Suppressor macrophage treated with lipopolysaccharide for 4 hours (primary cell): ENCODE results near the gene SENP5.
"Not testable (repeated sequence)": the region's sequence is repeated elsewhere in the genome, so short reads cannot be mapped to it uniquely, and the experiment has no call there.

Experiments used
- DNase-seq: peaks from one replicate; pipeline ENCODE4 v3.0.0-alpha.2; 2020

The SENP5 gene, protein sequence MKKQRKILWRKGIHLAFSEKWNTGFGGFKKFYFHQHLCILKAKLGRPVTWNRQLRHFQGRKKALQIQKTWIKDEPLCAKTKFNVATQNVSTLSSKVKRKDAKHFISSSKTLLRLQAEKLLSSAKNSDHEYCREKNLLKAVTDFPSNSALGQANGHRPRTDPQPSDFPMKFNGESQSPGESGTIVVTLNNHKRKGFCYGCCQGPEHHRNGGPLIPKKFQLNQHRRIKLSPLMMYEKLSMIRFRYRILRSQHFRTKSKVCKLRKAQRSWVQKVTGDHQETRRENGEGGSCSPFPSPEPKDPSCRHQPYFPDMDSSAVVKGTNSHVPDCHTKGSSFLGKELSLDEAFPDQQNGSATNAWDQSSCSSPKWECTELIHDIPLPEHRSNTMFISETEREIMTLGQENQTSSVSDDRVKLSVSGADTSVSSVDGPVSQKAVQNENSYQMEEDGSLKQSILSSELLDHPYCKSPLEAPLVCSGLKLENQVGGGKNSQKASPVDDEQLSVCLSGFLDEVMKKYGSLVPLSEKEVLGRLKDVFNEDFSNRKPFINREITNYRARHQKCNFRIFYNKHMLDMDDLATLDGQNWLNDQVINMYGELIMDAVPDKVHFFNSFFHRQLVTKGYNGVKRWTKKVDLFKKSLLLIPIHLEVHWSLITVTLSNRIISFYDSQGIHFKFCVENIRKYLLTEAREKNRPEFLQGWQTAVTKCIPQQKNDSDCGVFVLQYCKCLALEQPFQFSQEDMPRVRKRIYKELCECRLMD

DNA sequence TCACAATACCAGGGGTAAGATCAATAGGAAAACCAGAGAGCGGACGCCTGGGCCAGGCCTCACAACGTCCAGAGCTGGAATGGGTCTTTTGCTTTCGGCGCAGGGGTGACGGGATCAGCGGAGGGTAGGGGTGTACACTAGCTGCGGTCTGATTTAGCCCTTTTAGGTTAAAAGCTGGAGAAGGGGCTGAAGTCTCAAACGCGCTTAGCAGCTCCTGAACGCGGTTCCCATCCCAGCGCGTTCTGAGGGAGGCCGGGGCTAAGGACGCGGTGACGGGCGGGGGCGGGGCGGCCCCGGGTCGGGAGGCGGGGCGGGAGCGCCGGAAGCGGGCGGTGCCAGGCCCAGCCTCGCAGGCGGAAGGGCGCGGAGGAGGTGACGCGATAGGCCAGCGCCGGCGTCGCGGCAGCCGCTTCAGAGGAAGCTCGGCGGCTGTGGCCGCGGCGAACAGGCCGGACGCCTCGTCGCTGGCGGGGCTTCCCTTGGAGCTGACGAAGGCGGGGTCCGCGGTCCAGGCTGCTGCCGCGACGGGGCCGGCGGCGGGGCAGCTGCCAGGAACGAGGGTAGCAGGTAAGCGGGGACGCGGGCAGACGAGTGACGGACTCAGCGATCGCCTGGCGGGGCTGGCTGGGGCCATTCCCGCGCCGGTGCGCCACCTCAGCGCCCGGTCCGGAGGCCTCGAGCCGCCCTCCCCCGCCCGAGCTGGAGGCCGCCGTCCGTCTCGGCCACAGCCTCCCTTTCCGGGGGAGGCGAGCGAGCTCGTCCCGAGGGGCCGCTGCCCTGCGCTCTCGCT lies at the start of gene SENP5:
SENP5 (plus strand) TSS at position 414 of the 790 bp plus-strand sequence. CDS start 17,262 bp downstream, outside the sequence.
- DNase-seq, result peak; percentile 97

DNA sequence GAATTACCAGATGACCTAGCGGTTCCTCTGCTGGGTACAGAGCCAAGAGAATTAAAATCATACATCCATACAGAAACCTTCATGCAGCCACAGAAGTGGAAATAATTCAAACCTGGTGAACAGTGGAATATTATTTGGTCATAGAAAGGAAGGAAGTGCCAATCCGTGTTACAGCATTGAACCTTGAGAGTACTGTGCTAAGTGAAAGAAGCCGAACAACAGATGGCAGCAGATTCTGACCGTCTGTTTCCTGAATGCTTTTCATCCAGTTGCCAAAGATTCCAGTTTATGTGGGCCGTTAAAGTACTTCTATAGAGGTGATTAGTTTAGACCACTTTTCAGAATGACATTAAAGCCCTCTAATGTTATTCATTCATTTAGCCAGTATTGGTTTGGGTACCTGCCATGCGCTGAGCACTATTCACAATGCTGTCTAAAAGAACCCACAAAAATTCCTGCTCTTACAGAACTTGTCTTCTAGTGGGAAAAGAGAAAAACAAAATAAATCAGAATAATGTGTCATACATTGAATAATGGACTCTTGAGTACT lies 45.8 kb upstream of the SENP5 start:
- DNase-seq, result no peak

DNA sequence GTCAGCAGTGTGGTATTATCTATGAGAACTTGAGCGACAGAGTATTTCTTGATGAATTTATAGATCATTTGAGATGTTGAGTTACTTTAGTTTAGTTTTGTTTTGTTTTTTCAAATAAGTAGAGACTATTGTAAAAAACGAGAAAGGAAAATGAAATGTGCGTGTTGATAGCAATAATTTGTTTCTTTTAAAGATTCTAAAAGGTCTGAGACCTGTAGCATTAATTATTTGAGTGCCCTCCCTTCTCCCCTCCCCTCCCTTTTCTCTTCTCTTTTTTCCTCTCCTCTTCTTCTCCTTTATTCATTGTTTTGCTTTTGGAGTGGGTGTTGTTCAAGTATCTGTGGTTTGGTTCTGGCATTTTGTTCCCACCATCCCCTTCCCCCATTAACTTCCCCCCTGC lies 38.1 kb upstream of the SENP5 start:
- DNase-seq, result not testable (repeated sequence)

DNA sequence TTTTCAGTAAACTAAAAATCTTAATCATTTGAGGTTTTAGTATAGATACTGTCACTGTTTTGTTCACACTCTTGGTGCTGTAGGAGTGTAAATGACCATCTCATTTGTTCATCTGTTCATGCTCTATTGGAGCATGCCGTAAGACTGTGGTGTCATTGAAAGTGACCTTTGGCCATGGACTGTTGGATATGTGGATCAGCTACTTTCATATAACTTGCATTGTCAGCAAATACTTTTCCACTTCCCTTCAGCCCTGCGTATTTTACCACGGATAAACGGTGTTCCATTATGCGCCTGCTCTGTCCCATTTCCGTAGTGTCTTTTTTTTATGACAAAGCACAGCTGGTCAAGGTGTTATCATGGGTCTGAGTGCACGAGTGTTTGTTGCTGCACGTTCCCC lies 32.6 kb upstream of the SENP5 start:
- peak; percentile 8 for DNase-seq

DNA sequence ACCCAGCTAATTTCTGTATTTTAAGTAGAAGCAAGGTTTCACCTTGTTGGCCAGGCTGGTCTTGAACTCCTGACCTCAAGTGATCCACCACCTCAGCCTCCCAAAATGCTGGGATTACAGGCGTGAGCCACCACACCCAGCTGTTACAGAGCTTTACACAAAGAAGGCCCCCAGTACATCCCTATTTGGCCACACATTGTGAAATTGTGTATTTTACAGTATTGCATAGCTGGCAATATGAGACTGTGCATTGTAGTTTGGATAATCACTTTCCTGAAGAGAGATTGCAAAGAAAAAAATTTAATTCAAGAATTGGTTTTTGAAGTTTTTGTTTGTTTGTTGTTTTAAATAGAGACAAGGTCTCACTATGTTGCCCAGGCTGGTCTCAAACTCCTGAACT lies 31.1 kb upstream of the SENP5 start:
- peak; percentile 38 for DNase-seq

DNA sequence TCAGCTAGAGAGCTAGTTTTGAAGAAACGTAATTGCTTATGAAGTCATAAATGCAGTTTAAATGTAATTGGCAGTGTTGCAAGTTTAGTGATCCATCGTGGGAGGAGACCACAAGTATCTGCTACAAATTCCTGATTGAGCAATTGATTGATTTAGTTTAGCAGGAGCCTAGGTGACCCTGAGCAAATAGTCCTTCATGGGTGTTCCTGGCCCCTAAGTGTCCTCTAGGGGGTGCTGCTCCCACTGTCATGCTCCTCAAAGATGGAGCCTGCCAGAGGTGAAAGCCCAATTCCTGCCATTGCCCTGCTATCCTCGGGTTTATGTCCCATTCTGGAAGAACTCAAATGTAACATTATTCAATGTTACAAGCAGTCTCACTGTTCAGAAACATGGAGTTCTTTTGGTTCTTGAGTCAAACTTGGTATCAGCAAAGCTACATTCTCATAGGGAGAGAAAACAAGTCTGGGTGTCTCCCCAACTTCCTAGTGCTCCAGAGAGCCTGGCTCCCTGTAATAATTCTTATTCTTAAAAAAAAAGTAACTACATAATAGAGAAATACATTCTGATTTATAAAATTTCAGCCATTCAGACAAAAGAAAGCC lies 29.8 kb upstream of the SENP5 start:
- DNase-seq, result peak; percentile 74

DNA sequence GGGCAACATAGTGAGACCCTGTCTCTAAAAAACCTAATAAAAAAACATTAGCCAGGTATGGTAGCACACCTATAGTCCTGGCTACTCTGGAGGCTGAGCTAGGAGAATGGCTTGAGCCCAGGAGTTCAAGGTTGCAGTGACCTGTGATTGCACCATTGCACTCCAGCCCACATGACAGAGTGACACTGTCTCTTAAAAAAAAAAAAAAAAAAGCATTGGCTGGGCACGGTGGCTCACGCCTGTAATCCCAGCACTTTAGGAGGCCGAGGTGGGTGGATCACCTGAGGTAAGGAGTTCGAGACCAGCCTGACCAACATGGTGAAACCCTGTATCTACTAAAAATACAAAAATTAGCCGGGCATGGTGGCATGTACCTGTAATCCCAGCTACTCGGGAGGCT lies 28.4 kb upstream of the SENP5 start:
- not testable (repeated sequence) for DNase-seq

DNA sequence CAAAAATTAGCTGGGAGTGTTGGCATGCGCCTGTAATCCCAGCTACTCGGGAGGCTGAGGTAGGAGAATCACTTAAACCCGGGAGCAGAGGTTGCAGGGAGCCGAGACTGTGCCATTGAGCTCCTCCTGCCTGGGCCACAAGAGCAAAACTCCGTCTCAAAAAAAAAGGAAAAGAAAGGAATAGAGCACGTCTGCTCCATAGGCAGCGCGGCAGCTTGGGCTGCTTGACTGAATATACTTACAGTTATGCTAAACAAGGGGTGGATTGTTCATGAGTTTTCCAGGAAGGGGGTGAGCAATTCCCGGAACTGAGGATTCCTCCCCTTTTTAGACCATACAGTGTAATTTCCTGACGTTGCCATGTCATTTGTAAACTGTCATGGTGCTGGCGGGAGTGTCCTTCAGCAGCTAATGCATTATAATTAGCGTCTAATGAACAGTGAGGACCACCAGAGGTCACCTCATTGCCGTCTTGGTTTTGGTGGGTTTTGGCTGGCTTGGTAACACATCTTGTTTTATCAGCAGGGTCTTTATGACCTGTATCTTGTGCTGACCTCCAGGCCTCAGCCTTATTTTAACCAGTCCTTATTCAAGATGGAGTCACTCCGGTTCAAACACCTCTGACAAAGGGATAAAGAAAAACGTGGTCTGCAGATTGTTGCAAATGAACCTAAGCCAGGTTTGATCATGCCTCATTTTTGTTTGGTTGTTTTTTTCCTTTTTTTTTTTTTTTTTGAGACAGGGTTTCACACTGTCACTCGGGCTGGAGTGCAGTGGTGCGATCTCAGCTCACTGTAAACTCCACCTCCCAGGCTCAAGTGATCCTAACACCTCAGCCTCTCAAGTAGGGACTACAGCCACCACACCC lies 24.9 kb upstream of the SENP5 start:
- DNase-seq, result no peak

DNA sequence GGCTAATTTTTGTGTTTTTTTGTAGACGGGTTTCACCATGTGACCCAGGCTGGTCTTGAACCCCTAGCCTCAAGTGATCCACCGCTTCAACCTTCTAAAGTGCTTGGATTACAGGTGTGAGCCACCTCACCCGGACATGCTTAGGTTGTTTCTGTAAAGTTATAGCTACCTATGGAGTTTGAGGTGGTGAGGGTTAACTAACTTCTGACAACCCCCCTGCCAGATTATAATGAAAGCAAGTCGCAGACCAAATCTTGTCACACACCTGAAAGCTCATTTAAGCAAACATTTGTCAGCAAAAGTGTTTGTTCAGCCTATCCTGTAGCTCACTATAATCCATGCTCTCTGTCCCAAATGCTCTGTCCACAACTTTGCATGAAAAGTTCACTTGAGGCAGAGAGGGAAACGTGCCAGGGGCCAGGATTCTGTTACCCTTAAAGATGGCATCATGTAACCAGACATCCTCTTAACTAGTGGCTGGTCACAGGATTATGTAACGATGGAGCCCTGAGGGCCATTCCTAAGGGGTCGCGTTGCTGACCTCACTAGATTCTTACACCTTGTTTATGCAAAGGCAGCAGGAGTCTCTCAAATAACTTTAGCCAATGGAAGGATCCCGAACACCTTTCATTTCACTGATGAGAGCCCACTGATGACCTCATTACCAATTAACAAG lies 24.1 kb upstream of the SENP5 start:
- no peak for DNase-seq

DNA sequence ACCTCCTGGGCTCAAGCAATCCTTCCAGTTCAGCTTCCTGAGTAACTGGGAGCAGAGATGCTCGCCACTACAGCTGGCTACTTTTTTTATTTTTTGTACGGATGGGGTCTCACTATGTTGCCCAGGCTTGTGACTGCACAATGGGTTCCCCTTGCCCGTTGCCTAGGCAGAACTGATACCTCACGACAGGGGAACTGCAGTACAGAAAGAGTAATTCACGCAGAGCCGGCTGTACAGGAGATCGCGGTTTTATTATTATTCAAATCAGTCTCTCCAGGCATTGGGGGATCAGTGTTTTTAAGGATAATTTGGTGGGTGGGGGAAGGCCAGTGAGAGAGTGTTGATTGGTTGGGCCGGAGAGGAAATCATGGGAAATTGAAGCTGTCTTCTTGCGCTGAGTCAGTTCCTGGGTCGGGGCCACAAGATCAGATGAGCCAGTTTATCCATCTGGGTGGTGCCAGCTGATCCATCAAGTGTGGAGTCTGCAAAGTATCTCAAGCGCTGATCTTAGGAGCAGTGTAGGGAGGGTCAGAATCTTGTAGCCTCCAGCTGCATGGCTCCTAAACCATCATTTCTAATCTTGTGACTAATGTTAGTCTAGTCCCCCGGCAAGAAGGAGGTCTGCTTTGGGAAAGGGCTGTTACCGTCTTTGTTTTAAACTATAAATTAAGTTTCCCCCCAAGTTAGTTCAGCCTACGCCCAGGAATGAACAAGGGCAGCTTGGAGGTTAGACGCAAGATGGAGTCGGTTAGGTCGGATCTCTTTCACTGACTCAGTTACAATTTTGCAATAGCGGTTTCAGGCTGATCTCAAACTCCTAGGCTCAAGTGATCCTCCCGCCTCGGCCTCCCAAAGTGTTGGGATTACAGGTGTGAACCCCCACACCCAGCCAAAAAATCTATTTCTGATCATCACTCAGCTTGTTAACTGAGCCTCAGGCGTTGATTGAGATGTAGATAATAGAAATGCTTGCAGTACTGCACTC lies 23.2 kb upstream of the SENP5 start:
- DNase-seq, result not testable (repeated sequence)

DNA sequence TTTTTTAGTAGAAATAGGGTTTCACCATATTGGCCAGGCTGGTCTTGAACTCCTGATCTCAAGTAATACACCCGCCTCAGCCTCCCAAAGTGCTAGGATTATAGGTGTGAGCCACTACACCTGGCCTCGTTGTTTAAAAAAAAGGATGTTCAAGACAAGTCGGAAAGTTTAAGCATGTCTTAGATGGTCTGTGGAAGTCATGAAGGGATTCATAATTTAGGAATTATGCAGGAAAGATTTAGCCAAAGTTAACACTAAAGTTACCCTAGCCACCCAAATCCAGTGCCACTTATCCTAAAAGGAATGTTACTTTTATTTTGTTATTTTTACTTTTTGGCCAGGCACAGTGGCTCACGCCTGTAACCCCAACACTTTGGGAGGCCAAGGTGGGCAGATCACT lies 19.3 kb upstream of the SENP5 start:
- not testable (repeated sequence) for DNase-seq

DNA sequence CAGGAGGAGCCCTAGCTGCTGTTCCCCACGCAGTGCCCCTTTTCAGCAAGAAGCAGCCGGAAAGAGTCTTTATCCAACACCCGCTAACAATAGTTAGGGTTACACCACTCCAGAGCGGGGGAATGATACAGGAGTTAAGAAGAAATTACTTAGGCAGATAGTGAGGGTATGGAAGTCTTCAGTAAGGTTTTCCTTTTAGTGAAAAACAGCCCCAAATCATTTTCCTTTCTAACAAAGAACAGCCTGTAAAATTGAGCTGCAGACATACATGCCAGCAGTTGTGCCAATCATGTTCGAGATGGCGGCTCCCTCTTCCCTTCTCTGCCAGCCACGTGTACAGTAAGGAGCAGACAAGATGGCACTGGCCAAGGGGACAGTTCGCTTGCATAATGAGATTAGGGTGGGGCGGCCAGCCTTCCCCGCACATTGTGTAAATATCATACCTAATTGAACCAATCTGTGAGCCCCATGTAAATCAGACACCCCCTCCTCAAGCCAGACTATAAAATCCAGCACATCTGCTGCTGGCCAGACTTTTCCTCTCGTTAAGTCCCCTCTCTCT lies 18.5 kb upstream of the SENP5 start:
- no peak for DNase-seq

DNA sequence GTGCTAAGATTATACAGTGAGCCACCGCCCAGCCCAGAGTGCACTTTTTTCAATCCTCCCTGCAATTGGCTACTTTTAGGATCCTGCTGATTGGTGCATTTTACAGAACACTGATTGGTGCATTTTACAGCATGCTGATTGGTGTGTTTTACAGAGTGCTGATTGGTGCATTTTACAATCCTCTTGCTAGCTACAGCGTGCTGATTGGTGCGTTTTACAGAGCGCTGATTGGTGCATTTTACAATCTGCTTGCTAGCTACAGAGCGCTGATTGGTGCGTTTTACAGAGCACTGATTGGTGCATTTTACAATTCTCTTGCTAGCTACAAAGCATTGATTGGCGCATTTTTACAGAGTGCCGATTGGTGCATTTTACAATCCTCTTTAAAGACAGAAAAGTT lies 4.7 kb upstream of the SENP5 start:
- not testable (repeated sequence) for DNase-seq

DNA sequence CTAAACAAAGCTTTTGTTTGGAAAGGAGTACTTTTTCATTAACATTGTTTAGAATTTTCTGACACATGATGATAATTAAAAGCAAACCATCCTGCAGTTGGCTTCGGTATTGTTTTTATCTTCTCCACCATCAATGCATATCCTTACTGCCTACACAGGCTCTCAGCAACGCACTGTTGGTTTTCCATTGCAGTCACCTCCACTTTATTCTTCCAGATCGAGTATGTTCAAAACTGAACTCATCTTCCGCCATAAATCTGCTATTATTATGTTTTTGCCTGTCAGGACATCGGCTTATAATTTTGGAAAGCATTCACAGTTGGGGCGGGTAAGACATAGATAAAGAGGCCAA lies 589 bp upstream of the SENP5 start:
- no peak for DNase-seq

DNA sequence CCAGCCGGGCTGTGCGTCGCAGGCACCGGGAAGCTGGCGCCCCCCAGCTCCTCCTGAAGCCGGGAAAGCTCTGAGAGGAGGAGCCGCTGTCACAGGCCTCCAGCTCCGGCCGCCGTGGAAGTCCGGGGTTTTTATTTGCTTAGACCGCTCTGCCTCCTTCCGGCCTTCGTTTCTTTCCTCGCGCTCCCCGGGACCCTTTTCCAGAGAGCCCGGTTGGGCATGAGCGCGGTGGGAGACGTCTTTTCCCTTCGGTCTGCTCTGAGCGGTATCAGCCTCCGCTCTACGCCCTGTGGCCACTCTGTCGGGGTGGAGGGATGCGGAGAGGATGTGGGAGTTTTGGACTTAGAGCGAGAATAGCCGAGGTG lies 559 bp downstream of the SENP5 start:
- peak; percentile 39 for DNase-seq

DNA sequence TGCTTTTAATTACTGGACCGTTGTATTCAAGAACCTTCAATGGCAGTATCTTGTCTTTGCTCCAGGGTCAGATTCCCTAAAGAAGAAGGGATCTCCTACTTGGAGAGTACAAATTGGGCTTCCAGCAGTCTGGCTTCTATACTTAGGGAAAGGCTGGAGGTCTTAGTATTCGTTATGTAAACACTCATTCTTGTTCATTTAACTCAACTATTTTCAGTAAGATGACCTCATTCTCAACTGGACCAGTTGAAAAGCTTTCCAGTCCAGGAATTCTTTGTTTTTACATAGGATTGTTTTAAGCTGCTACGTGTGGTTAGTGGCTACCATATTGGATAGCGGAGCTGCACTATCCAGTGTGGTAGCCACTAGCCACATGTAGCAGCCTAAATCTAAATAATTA lies 4.6 kb downstream of the SENP5 start:
- no peak for DNase-seq

DNA sequence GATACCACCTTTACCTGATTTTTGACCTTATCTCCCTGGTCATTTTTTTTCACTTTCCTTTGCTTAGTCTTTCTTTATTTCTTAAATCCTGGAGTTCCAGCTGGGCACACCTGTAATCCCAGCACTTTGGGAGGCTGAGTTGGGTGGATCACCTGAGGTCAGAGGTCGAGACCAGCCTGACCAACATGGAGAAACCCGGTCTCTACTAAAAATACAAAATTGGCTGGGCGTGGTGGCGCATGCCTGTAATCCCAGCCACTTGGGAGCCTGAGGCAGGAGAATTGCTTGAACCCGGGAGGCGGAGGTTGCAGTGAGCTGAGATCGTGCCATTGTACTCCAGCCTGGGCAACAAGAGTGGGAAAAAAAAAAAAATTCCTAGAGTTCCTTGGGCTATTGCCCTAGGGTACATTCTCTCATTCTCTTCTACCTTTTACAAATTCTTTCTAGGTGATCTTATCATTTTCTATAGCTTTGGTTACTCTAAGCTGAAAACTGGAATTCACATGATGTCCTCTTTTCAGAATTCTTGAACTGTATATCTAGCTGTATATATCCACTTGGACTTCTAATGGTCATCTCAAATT lies 6.9 kb downstream of the SENP5 start:
- DNase-seq, result not testable (repeated sequence)

DNA sequence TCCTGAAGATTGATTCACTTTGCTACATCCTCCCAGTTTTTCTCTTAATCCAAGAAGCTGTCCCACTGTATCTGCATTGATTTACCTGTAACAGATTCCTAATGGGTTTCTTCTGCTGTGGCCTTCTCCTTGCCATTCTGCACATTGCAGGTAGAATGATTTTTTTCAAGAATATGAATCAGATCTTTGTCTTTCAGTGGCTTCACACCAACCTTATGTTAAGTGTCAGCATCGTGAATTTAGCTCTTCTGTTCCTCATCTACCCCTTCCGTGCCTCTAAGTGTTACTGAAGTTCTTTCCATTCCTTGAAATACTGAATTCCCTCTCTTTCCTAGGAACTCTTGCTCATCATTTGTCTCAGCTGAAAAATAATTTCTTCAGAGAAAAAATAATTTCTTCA lies 7.5 kb downstream of the SENP5 start:
- no peak for DNase-seq

DNA sequence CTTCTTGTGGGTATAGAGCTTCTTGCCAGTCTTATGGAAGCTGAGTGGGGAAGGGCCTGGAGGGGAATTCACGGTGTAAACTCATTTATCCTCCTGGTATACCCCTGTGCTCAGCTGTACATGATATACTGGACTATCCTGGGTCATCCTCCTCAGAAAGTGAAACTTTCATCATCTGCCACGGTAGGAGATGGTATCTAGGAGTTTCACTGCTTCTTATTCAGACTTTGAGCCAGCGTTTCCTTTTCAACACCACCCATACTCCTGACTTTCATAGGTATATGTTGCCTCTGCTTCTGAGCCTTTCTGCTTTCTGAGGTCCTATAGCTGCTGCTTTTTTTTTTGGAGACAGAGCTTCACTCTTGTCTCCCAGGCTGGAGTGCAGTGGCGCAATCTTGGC lies 15.6 kb downstream of the SENP5 start:
- DNase-seq, result no peak
